Measurements from ENCODE around the gene USP10. TPM values are rescaled to one million over a fixed set of nuclear protein-coding genes. Genes with fewer than 3 reads are reported as not detected.

USP10 gene
- polyA plus RNA-seq, 3 donors: 38.7 to 115 (median 90.9) TPM

DNA sequence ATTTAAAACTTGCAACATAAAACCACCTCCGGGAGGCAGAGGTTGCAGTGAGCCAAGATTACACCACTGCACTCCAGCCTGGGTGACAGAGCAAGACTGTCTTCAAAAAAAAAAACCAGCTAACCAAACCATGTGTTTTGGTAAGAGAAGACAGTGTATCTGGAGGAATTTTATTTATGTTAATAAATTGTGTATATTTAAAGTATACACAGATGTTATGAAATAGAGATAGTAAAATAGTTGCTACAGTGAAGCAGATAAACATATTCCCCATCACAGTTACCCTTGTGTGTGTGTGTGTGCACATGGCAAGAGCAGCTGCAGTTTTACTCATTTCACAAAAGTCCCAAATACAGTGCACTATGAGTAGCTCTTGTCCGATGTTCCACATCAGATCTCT is 65.2 kb downstream of the USP10 start:
- Histone ChIP-seq H2AFZ (ENCODE audit: insufficient read depth, low read depth, low read length, poor library complexity, severe bottlenecking) (no peak overlapping the region), H3K4me1 (ENCODE audit: control insufficient read depth in 1 of 2, insufficient read depth in 2 of 2, low read length in 2 of 2) (peaks cover 0 to 6% of the 10 kb centered on the region in 2 donors), H3K4me3 (replicated peaks in 1 of 3; ENCODE audit: low read depth in 2 of 3, low read length in 3 of 3) (no peak overlapping the region), H3K79me2 (ENCODE audit: insufficient read depth, low read length) (peaks cover 12% of the 10 kb centered on the region), H4K20me1 (ENCODE audit: insufficient read depth, low read length) (no peaks in the 10 kb centered on the region), H3K9me3 (replicated peaks in 1 of 2; ENCODE audit: control insufficient read depth in 1 of 2, insufficient read depth in 1 of 2, low read length in 2 of 2) (no peaks in the 10 kb centered on the region), H3K27ac (ENCODE audit: low read depth in 1 of 2, low read length in 2 of 2) (peak overlapping the region in 1 of 2 donors; percentile 11), H3K36me3 (replicated peaks in 1 of 2; ENCODE audit: control insufficient read depth in 1 of 2, insufficient read depth in 2 of 2, low read length in 2 of 2) (peaks cover 82 to 93% of the 10 kb centered on the region in 2 donors), H3K9ac (ENCODE audit: insufficient read depth, low read length, poor library complexity, severe bottlenecking) (no peak overlapping the region), H3K27me3 (ENCODE audit: control insufficient read depth in 2 of 2, insufficient read depth in 2 of 2, low read length in 2 of 2) (no peaks in the 10 kb centered on the region), H3K4me2 (replicated peaks; ENCODE audit: extremely low read depth, low read length, poor library complexity, severe bottlenecking) (no peak overlapping the region)
- Mint-ChIP-seq H3K27ac (peak overlapping the region in 1 of 7 donors; percentile 69), H3K27me3 (ENCODE audit: low read depth in 3 of 3) (peaks cover 0 to 1% (median 0%) of the 10 kb centered on the region in 3 donors), H3K36me3 (peaks cover 88 to 92% of the 10 kb centered on the region in 2 donors), H3K9me3 (no peaks in the 10 kb centered on the region), H3K4me3 (no peak overlapping the region), H3K4me1 (peaks cover 2% of the 10 kb centered on the region)
- intact Hi-C loops (cut with micrococcal nuclease): no loop called here
- no CpG with 5 or more reads among the region's 2 CpGs for WGBS (ENCODE audit: insufficient coverage)
- no peak for DNase-seq
- no peak for TF ChIP-seq CTCF (IDR thresholded peaks at IDR 0.05)

GRCh38 chr16:84765616-84766580 is 66.1 kb downstream of the USP10 start:
- no peak for TF ChIP-seq CTCF (IDR thresholded peaks at IDR 0.05)
- H3K79me2 ChIP-seq (ENCODE audit: insufficient read depth, low read length): peaks cover 6% of the 10 kb centered on the region
- peak overlapping the region in 1 of 2 donors; percentile 11 for H3K27ac ChIP-seq (ENCODE audit: low read depth in 1 of 2, low read length in 2 of 2)
- Mint-ChIP-seq H3K36me3 (peaks cover 88 to 90% of the 10 kb centered on the region in 2 donors), H3K4me1 (peaks cover 2% of the 10 kb centered on the region), H3K9me3 (no peaks in the 10 kb centered on the region), H3K27ac (peak overlapping the region in 2 of 7 donors; percentile 38 to 40), H3K4me3 (no peak overlapping the region), H3K27me3 (ENCODE audit: low read depth in 3 of 3) (peaks cover 0 to 1% (median 0%) of the 10 kb centered on the region in 3 donors)
- H3K4me1 ChIP-seq (ENCODE audit: control insufficient read depth in 1 of 2, insufficient read depth in 2 of 2, low read length in 2 of 2): peaks cover 0 to 6% of the 10 kb centered on the region in 2 donors
- no peaks in the 10 kb centered on the region for H4K20me1 ChIP-seq (ENCODE audit: insufficient read depth, low read length)
- H3K9ac ChIP-seq (ENCODE audit: insufficient read depth, low read length, poor library complexity, severe bottlenecking): no peak overlapping the region
- 98% methylated on average over 12 of the region's 17 CpGs for WGBS (ENCODE audit: insufficient coverage)
- no peak overlapping the region for H2AFZ ChIP-seq (ENCODE audit: insufficient read depth, low read depth, low read length, poor library complexity, severe bottlenecking)
- peaks cover 80 to 89% of the 10 kb centered on the region in 2 donors for H3K36me3 ChIP-seq (replicated peaks in 1 of 2; ENCODE audit: control insufficient read depth in 1 of 2, insufficient read depth in 2 of 2, low read length in 2 of 2)
- DNase-seq: no peak
- no peaks in the 10 kb centered on the region for H3K9me3 ChIP-seq (replicated peaks in 1 of 2; ENCODE audit: control insufficient read depth in 1 of 2, insufficient read depth in 1 of 2, low read length in 2 of 2)
- intact Hi-C loops (cut with micrococcal nuclease): no loop called here
- no peak overlapping the region for H3K4me2 ChIP-seq (replicated peaks; ENCODE audit: extremely low read depth, low read length, poor library complexity, severe bottlenecking)
- H3K4me3 ChIP-seq (replicated peaks in 1 of 3; ENCODE audit: low read depth in 2 of 3, low read length in 3 of 3): no peak overlapping the region
- no peaks in the 10 kb centered on the region for H3K27me3 ChIP-seq (ENCODE audit: control insufficient read depth in 2 of 2, insufficient read depth in 2 of 2, low read length in 2 of 2)
